Rectal smooth muscle tissue (tissue), 1 donor: Measurements from ENCODE around the gene MB.
"Not testable (repeated sequence)": the region's sequence is repeated elsewhere in the genome, so short reads cannot be mapped to it uniquely, and the experiment has no call there.

Source experiments
- H3K27ac ChIP-seq: one replicate; pipeline ENCODE4 v1.7.0; 2013; ENCODE audit warnings: low read depth, low read length, inconsistent platforms
- H3K27me3 ChIP-seq: one replicate; pipeline ENCODE4 v1.7.0; 2013; ENCODE audit warnings: low read length; ENCODE audit not compliant: control insufficient read depth, insufficient read depth
- H3K36me3 ChIP-seq: one replicate; pipeline ENCODE4 v1.7.0; 2013; ENCODE audit warnings: low read length; ENCODE audit not compliant: control insufficient read depth, insufficient read depth
- H3K4me1 ChIP-seq: one replicate; pipeline ENCODE4 v1.7.0; 2013; ENCODE audit warnings: low read length; ENCODE audit not compliant: control insufficient read depth, insufficient read depth
- H3K4me3 ChIP-seq: one replicate; pipeline ENCODE4 v1.7.0; 2013; ENCODE audit warnings: low read length
- H3K9ac ChIP-seq: one replicate; pipeline ENCODE4 v1.7.0; 2013; ENCODE audit warnings: low read length

The MB gene

DNA sequence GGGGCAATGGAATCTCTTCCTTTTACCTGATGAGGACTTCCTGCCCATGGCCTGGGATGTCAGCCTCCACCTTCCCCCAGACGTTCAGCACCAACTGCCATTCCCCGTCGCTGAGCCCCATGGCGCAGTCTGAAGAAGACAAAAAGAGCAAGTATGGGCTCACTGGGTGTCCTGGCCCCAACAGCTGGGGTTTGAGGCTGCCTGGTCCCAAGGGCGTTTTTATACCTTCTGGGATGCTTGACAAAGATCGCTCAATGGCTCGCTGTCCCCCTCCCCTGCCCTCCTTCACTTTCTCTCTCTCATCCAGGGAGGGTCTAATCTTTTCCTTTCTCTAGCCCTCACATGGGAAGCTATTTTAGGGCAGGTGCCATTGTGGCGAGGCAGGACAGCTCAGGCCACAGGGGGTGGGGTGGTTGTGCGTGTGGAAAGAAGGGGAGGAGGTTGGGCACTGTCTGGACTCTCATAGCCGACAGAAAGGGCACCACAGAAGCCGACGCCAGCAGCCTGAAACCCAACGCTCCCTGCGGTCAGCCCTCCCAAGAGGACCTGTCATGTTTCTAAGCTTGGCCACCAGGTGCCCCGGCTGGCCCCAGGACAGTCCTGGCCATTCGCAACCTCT lies at the start of gene MB:
MB (minus strand) TSS at position 193 of the 619 bp plus-strand sequence; CDS start at position 121, 72 bp downstream.
- peaks cover 19% of the 10 kb centered on the region for H3K4me1 ChIP-seq
- H3K36me3 ChIP-seq = no peaks in the 10 kb centered on the region
- H3K4me3 ChIP-seq = no peak within 1 kb of the TSS
- no peak within 1 kb of the TSS for H3K27ac ChIP-seq
- no peak within 1 kb of the TSS for H3K9ac ChIP-seq
- H3K27me3 ChIP-seq = no peaks in the 10 kb centered on the region

DNA sequence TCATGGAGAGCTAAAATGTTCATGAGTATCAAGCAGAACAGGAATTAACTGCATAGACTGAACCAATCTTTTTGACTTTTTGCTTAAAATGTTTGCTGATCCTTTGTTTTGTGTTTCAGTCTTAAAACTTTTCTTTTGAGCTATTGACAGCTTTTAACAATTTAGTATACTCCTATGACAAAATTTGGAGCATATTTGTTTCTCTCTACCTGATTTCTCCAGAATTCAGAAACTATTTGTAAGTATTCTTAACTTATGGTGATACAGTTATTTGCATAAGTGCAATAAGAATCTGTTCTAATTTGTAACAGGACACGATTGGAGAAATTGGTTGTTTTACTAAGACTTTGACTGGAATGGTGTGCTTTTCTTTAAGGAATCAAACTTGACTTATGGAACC lies 49.6 kb upstream of the MB start:
- not testable (repeated sequence) for H3K9ac ChIP-seq, H3K27me3 ChIP-seq, H3K4me3 ChIP-seq, H3K4me1 ChIP-seq, H3K27ac ChIP-seq, H3K36me3 ChIP-seq

DNA sequence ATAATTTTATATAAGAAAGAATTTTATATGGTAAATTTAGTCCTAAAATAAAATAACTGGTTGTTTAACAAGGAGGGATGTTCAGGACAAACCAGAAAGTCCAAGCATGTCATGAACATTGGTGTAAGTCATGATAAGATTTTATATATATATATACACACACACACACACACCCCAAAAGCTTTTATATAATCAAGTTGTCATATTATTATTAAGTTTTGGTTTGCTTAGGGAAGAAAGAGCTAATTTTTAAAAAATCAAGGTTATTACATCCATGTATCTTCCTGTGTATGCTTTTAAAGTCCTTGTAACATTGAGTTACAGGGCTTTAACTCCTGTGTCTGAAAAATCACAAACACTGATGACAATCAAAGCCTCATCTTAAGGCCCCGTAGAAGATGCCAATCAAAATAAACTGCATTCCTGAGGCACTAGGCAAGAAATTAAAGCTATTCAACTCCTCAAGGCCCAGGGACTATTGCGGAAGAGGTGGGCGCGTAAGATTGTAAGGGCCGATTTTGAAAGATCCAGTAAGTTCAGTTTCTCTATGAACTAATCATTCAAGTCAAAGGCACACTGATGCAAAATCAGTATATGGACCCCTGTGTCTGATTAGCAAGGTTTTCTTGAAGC lies 47.9 kb upstream of the MB start:
- no peak overlapping the region for H3K9ac ChIP-seq
- H3K36me3 ChIP-seq = no peaks in the 10 kb centered on the region
- no peak overlapping the region for H3K4me3 ChIP-seq
- H3K27me3 ChIP-seq = no peaks in the 10 kb centered on the region
- no peak overlapping the region for H3K27ac ChIP-seq
- H3K4me1 ChIP-seq = no peaks in the 10 kb centered on the region

DNA sequence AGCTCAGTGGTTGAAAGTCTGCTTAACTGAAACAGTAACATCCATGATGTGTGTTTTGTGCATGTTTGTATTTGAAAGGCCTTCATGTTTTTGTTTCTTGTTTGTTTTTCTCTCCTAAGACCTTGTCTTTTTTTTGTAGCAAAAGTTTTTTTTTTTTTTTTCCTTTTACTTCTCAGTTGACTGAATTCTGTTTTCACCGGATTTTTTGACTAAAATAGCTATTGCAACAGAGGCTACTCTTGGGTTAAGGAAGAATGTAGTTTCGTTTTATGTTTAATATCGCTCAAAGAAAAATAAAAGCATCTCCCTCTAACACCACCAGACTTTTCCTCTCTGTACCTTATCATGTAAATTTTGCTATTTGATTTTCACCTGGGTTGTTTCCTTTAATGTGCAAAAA lies 46.2 kb upstream of the MB start:
- H3K4me3 ChIP-seq = no peak overlapping the region
- H3K9ac ChIP-seq = no peak overlapping the region
- H3K27ac ChIP-seq = peak overlapping the region; percentile 37
- H3K27me3 ChIP-seq = no peaks in the 10 kb centered on the region
- H3K4me1 ChIP-seq = no peaks in the 10 kb centered on the region
- H3K36me3 ChIP-seq = peaks cover 11% of the 10 kb centered on the region

DNA sequence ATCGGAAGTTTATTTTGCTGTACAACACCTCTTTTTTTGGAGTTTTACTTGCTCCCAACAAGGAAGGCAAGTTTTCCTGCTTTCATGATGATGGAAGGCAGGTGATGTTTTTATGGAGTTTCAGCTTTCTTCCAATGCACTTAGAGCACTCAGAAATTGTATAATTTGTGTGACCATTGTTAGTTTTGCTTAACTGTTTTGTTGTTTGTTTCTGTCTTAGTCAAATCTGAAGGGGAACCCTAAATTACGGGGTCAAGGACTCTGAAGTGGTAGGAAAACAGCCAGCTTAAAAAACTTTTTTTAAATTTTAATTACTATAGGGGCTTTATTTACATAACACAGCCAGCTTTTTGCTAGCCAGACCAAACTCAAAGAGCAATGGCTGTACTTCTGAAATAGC lies 45.8 kb upstream of the MB start:
- no peak overlapping the region for H3K4me3 ChIP-seq
- H3K36me3 ChIP-seq = peaks cover 13% of the 10 kb centered on the region
- peak overlapping the region; percentile 41 for H3K27ac ChIP-seq
- no peaks in the 10 kb centered on the region for H3K27me3 ChIP-seq
- H3K9ac ChIP-seq = no peak overlapping the region
- H3K4me1 ChIP-seq = no peaks in the 10 kb centered on the region

DNA sequence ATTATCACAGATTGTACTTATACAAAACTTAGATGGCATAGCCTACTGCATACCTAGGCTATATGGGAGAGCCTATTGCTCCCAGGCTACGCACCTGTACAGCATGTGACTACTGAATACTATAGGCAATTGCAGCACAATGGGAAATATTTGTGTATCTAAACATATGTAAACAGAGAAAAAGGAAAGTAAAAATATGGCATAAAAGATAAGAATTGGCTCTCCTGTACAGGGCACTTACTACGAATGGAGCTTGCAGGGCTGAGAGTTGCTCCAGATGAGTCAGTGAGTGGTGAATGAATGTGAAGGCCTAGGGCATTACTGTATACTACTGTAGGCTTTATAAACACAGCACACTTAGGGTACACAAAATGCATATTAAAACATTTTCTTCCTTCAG lies 44.3 kb upstream of the MB start:
- Histone ChIP-seq H3K27me3 (no peaks in the 10 kb centered on the region), H3K36me3 (peaks cover 26% of the 10 kb centered on the region), H3K4me3 (no peak overlapping the region), H3K27ac (no peak overlapping the region), H3K9ac (no peak overlapping the region), H3K4me1 (no peaks in the 10 kb centered on the region)

DNA sequence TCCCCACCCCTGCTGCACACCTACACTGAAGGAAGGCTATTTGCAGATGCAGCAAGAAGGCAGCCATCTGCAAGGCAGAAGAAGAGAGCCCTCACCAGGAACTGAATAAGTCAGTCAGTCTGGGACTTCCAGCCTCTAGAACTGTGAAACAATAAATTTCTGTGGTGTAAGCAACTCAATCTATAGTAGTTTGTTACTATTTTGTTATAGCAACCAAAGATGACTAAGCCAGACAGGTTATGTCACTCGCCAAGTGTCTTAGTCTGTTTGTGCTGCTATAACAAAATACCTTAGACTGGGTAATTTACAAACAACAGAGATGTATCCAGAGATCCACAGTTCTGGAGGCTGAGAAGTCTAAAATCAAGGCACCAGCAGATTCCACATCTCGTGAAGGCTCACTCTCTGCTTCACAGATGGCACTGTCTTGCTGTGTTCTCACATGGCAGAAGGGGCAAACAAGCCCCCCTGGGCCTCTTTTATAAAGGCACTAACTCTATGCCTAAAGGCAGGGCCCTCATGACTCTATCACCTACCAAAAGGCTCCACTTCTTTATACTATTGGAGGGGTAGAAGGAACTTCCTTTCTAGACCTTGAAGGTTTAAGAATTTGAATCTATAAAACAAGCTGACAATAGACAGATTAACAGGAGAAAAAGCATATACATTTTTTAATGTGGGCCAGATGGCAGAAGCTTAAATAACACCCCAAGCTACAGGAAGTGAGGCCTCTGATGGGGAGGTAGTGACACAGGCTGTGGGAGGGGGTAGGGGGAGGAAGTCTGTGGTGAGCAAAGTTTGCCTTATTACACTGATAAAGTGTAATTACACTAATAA lies 43.4 kb upstream of the MB start:
- H3K36me3 ChIP-seq = peaks cover 29% of the 10 kb centered on the region

DNA sequence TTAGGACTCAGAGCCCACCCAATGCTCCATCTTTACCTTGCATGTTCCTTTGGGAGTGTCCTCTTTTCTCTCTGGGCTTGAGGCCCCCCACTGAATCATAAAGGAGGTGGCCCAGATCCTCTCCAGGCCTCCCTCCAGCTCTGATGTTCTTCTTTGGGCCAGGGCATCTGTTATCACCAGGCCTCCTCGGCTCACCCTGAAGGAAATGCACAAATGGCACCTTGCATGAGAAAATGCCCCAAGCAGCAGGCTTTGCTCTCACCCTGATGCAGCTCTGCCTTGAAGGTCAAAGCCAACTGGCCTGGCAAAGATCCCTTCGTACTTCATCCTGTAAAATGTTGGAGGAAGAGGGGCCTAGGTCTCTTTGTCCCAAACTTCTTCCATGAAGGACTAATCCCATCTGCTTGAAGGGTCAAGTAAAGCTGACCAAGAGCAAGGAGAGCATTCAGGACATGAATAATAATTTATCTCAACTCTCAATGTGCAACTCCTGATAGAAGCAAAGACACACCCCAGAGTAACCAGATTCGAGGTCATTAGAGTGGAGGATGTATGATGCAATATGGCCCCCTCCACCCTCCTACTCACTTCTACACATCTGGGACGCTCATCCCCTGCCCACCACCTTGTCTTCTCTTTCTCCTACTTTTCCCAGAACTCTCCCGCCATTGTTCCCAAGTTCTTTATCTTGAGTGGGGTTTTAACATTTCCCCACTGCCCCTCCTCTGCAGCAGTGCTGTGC lies 40.6 kb upstream of the MB start:
- H3K36me3 ChIP-seq = peaks cover 29% of the 10 kb centered on the region
- H3K4me3 ChIP-seq = no peak overlapping the region
- H3K9ac ChIP-seq = no peak overlapping the region
- H3K27me3 ChIP-seq = no peaks in the 10 kb centered on the region
- no peaks in the 10 kb centered on the region for H3K4me1 ChIP-seq
- H3K27ac ChIP-seq = no peak overlapping the region

More for the DNA sequence above, 43.4 kb upstream of the MB start:
- Histone ChIP-seq H3K4me3 (no peak overlapping the region), H3K27me3 (no peaks in the 10 kb centered on the region), H3K27ac (no peak overlapping the region), H3K4me1 (no peaks in the 10 kb centered on the region), H3K9ac (no peak overlapping the region)

DNA sequence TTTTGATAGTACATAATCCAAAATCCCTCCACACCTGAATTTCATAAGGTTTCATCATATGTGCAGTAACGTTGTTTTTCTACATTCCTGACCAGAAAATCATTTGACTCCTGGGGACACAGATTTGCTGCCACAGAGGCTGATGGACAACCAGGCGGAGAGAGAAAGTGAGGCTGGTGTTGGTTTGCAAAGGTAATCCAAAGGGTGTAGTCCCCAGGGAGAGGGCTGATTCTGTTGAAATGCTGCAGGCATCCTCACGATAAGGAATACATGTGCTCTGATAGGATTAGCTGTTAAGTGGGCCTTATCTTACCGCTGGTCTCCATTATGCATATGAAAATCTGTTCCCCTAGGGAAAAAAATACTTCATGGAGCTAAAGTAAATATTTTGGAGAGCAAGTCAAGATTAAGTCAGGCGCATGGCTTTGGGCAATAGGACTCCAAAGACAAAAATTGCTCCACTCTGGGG lies 39.2 kb upstream of the MB start:
- Histone ChIP-seq H3K9ac (no peak overlapping the region), H3K27ac (no peak overlapping the region), H3K27me3 (no peaks in the 10 kb centered on the region), H3K4me3 (no peak overlapping the region), H3K4me1 (no peaks in the 10 kb centered on the region), H3K36me3 (peaks cover 29% of the 10 kb centered on the region)

DNA sequence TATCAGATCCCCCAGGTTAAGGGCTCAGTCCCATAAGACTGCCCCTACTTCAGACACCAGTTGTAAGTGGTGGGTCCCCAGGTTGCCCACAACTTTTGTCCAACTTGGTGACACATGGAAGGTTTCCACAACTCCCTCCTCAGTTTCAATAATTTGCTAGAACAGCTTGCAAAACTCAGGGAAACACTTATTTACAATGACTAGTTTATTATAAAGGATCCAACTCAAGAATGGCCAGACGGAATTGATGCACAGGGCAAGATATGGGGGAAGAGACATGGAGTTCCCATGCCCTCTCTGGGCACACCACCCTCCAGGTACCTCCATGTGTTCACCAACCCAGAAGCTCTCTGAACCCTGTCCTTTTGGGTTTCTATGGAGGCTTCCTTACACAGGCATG lies 36.7 kb upstream of the MB start:
- Histone ChIP-seq H3K9ac (no peak overlapping the region), H3K27ac (no peak overlapping the region), H3K27me3 (no peaks in the 10 kb centered on the region), H3K36me3 (peaks cover 21% of the 10 kb centered on the region), H3K4me1 (no peaks in the 10 kb centered on the region), H3K4me3 (no peak overlapping the region)

DNA sequence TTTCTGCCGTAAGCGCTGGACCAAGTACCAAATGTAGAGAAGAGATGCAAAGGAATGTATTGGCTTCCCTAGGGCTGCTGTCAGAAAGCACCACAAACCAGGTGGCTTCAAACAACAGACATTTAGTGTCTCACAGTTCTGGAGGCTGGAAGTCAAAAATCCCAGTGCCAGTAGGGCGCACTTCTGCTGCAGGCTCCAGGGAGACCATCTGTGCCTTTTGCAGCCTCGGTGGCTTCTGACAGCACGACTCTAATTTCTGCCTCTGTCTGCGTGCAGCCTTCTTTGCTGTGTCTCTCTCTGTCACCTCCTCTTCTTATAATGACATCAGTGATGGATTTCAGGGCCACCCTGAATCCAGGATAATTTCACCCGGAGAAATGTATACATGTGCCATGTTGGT lies 34.0 kb upstream of the MB start:
- Histone ChIP-seq H3K9ac (no peak overlapping the region), H3K36me3 (no peaks in the 10 kb centered on the region), H3K27ac (no peak overlapping the region), H3K4me1 (peaks cover 2% of the 10 kb centered on the region), H3K27me3 (no peaks in the 10 kb centered on the region), H3K4me3 (no peak overlapping the region)

DNA sequence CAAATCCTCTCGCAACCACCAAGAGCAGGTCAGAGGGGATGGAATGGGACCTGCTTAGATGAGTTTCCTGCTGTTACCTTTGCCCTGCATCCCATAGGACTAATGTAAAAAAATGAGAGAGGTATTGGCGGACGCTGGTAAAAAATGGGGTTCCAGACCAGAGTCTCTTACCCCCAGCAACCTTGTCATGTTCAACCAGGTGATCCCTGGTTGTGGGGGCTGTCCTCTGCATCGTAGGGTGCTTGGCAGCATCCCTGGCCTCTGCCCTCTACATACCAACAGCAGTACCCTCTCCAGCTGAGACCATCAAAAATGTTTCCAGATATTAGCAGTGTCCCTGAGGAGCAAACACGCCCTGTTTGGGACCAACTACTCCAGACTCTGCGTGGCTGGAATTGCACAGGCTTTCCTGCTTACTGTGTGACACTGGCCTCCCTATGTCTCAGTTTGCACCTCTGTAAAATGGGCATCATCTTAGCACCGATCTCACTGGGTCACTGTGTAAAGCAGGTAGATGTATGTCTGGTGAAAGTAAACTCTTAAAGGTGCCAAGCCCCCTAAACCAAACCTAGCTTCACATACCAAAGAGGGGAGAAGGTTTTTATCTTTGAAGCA lies 32.6 kb upstream of the MB start:
- Histone ChIP-seq H3K27ac (no peak overlapping the region), H3K4me1 (peaks cover 2% of the 10 kb centered on the region), H3K36me3 (no peaks in the 10 kb centered on the region), H3K4me3 (peak overlapping the region; percentile 83), H3K27me3 (no peaks in the 10 kb centered on the region), H3K9ac (no peak overlapping the region)
